Measurements from ENCODE around the gene ITLN1. TPM values are rescaled to one million over a fixed set of nuclear protein-coding genes. Genes with fewer than 3 reads are reported as not detected.

The ITLN1 gene
- polyA plus RNA-seq, 1 donor (not counting 4 experiments of a cell fraction or from before 2014, with no cell fraction given), result not detected

DNA sequence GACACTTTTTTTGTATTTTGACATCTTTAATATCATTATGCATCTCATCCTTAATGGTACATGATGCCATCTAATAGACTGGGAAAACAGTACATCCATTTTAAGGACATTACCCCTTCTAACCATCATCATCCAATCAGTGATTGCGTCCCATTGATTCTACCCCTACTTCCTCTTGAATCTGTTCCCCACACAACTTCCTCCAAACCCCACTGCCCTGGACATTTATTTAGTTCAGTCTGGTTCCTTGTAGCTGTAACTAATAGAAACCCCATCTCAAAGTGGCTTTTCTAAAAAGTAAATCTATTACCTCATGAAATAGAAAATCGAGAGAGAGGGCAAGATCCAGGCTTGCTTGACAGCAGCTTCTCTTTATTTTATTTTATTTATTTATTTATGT, 2.1 kb upstream of the ITLN1 start:
- Histone ChIP-seq H3K9me3 (ENCODE audit: control insufficient read depth, low read depth, low read length) (no peaks in the 10 kb centered on the region), H3K9me1 (ENCODE audit: control insufficient read depth, extremely low read depth, insufficient read depth, low read length) (no peaks in the 10 kb centered on the region), H3K27ac (ENCODE audit: control insufficient read depth, insufficient read depth, low read length) (no peak overlapping the region), H3K79me2 (ENCODE audit: control insufficient read depth, insufficient read depth, low read length) (no peaks in the 10 kb centered on the region), H2AFZ (ENCODE audit: control insufficient read depth, low read length) (no peak overlapping the region), H4K20me1 (ENCODE audit: control insufficient read depth, extremely low read depth, insufficient read depth, low read length) (no peaks in the 10 kb centered on the region), H3K27me3 (ENCODE audit: control insufficient read depth, extremely low read depth, insufficient read depth, low read length) (no peaks in the 10 kb centered on the region), H3K4me3 (ENCODE audit: control insufficient read depth in 2 of 3, extremely low read depth in 1 of 3, insufficient read depth in 2 of 3, low read depth in 1 of 3, low read length in 3 of 3) (no peak overlapping the region), H3K36me3 (ENCODE audit: control insufficient read depth in 2 of 2, extremely low read depth in 1 of 2, insufficient read depth in 2 of 2, low read length in 2 of 2) (no peaks in the 10 kb centered on the region), H3K4me2 (ENCODE audit: control insufficient read depth, extremely low read depth, insufficient read depth, low read depth, low read length) (no peak overlapping the region), H3K9ac (ENCODE audit: control insufficient read depth, extremely low read depth, insufficient read depth, low read length) (no peak overlapping the region), H3K4me1 (ENCODE audit: control insufficient read depth, extremely low read depth, insufficient read depth, low read length) (no peaks in the 10 kb centered on the region)
- dilution Hi-C loops (cut with MboI; ENCODE audit: extremely low pct_ligation_motif_present, low sequenced_read_pairs), result no loop called here
- TF ChIP-seq CTCF (optimal IDR thresholded peaks at IDR 0.05 in 1 of 3, IDR thresholded peaks at IDR 0.05 in 1 of 3, conservative IDR thresholded peaks at IDR 0.05 in 1 of 3; ENCODE audit: extremely low read depth in 1 of 3, insufficient read depth in 2 of 3, low read length in 3 of 3), result no peak
- no peak for TF ChIP-seq EZH2 (IDR thresholded peaks at IDR 0.05; ENCODE audit: low read length)
- FAIRE-seq (no peak), DNase-seq (ENCODE audit: low read depth, low spot score) (no peak)

- no peaks in the 10 kb centered on the region for H3K9me1 ChIP-seq (ENCODE audit: control insufficient read depth, extremely low read depth, insufficient read depth, low read length)
- no peaks in the 10 kb centered on the region for H3K36me3 ChIP-seq (ENCODE audit: control insufficient read depth in 2 of 2, extremely low read depth in 1 of 2, insufficient read depth in 2 of 2, low read length in 2 of 2)
- no peaks in the 10 kb centered on the region for H4K20me1 ChIP-seq (ENCODE audit: control insufficient read depth, extremely low read depth, insufficient read depth, low read length)
- H3K27me3 ChIP-seq (ENCODE audit: control insufficient read depth, extremely low read depth, insufficient read depth, low read length), result no peaks in the 10 kb centered on the region
- no peaks in the 10 kb centered on the region for H3K9me3 ChIP-seq (ENCODE audit: control insufficient read depth, low read depth, low read length)
- H3K4me2 ChIP-seq (ENCODE audit: control insufficient read depth, extremely low read depth, insufficient read depth, low read depth, low read length), result no peak overlapping the region
- no peak for DNase-seq (ENCODE audit: low read depth, low spot score)
- no peak overlapping the region for H2AFZ ChIP-seq (ENCODE audit: control insufficient read depth, low read length)
- no peaks in the 10 kb centered on the region for H3K4me1 ChIP-seq (ENCODE audit: control insufficient read depth, extremely low read depth, insufficient read depth, low read length)
- dilution Hi-C loops (cut with MboI; ENCODE audit: extremely low pct_ligation_motif_present, low sequenced_read_pairs), result no loop called here
- H3K79me2 ChIP-seq (ENCODE audit: control insufficient read depth, insufficient read depth, low read length), result no peaks in the 10 kb centered on the region
- no peak overlapping the region for H3K27ac ChIP-seq (ENCODE audit: control insufficient read depth, insufficient read depth, low read length)
- TF ChIP-seq CTCF (optimal IDR thresholded peaks at IDR 0.05 in 1 of 3, IDR thresholded peaks at IDR 0.05 in 1 of 3, conservative IDR thresholded peaks at IDR 0.05 in 1 of 3; ENCODE audit: extremely low read depth in 1 of 3, insufficient read depth in 2 of 3, low read length in 3 of 3) (peak; percentile 36 to 70 (median 60)), EZH2 (IDR thresholded peaks at IDR 0.05; ENCODE audit: low read length) (no peak)
- peak; percentile 66 for FAIRE-seq
- no peak overlapping the region for H3K4me3 ChIP-seq (ENCODE audit: control insufficient read depth in 2 of 3, extremely low read depth in 1 of 3, insufficient read depth in 2 of 3, low read depth in 1 of 3, low read length in 3 of 3)
- no peak overlapping the region for H3K9ac ChIP-seq (ENCODE audit: control insufficient read depth, extremely low read depth, insufficient read depth, low read length)
Observed at GRCh38 chr1:160884579-160884978, 401 bp downstream of the ITLN1 start.

Measured in keratinocyte (primary cell).